Stimulated activated CD8-positive, alpha-beta memory T cell treated with anti-CD3 and anti-CD28 coated beads, Interleukin-4, amount 100 ng/mL, for 48 hours (primary cell): ENCODE results near the gene PRIM1.
"Not testable (repeated sequence)": the region's sequence is repeated elsewhere in the genome, so short reads cannot be mapped to it uniquely, and the experiment has no call there.

ENCODE experiments used
- DNase-seq: peaks from one replicate; pipeline ENCODE4 v3.0.0-alpha.2; 2020

The PRIM1 gene

DNA sequence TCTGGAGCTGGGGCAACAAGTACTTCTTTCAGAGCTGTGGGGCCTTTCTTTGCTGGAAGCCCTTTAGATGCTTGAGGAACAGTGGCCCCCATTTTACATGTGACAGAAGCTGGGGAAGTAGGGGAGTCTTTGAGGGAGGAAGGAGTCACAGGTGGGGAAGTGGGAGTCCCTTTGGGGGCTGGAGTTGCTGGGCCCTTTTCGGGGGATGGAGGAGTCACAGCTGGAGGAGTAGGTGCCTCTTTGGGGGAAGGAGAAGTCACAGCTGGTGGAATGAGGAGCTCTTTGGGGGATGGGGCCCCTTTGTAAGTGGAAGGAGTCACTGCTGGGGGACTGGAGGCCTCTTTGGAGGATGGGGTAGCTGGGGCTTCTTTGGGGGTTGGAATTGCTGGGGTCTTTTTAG is 35.7 kb downstream of the PRIM1 start:
- no peak for DNase-seq

GRCh38 chr12:56715798-56716197 is 36.3 kb downstream of the PRIM1 start:
- DNase-seq, result no peak

- DNase-seq, result no peak
Measured at GRCh38 chr12:56714431-56714929, 37.6 kb downstream of the PRIM1 start.

DNA sequence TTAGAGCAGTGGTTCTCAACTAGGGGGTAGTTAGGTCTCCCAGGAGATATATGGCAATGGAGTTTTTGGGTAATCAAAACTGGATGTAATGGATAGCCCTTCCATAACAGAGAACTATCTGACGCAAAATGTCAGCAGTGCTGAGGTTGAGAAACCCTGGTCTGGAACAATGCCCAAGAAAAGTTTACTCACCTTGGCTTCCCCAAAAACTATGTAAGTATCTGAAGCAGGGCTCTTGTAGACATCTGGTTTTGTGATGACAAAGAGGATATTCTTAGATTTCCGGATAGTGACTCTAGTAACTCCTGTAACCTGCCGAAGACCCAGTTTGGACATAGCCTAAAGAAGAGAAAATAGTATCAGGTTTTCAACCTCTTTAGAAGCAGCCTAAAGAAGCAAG is 38.8 kb downstream of the PRIM1 start:
- no peak for DNase-seq

GRCh38 chr12:56709759-56710376 is 42.3 kb downstream of the PRIM1 start:
- no peak for DNase-seq

- DNase-seq, result not testable (repeated sequence)
Measured at GRCh38 chr12:56704522-56704921, 47.6 kb downstream of the PRIM1 start.

DNA sequence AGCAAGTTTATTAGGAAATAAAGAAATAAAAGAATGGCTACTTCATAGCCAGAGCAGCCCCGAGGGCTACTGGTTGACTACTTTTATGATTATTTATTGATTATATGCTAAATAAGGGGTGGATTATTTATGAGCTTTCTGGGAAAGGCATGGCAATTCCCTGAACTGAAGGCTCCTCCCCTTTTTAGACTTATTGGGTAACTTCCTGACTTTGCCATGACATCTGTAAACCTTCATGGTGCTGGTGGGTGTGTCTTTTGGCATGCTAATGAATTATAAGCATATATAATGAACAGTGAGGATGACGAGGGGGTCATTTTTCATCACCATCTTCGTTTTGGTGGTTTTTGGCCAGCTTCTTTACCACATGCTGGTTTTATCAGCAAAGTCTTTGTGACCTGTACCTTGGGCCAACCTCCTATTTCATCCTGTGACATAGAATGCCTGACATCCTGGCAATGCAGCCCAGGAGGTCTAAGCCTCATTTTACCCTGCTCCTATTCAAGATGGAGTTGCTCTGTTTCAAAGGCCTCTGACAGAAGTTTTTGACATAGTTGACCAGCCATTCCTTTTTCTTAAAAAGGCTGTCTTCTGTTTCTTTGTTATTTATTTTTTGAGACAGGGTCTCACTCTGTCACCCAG is 53.0 kb downstream of the PRIM1 start:
- DNase-seq, result no peak

- no peak for DNase-seq
Measured at GRCh38 chr12:56695327-56696101, 56.6 kb downstream of the PRIM1 start.

DNA sequence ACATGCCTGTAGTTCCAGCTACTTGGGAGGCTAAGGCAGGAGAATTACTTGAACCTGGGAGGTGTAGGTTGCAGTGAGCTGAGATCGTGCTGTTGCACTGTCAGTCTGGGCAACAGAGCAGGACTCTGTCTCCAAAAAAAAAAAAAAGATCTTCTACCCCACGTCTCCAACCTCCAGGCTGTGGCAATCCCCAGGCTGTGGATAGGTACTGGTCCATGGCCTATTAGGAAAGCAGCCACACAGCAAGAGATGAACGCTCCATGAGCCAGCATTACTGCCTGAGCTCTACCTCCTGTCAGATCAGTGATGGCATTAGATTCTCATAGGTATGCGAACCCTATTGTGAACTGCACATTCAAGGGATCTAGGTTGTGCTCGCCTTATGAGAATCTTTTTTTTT is 58.0 kb downstream of the PRIM1 start:
- no peak for DNase-seq

GRCh38 chr12:56688846-56689109 is 63.3 kb downstream of the PRIM1 start:
- no peak for DNase-seq

DNA sequence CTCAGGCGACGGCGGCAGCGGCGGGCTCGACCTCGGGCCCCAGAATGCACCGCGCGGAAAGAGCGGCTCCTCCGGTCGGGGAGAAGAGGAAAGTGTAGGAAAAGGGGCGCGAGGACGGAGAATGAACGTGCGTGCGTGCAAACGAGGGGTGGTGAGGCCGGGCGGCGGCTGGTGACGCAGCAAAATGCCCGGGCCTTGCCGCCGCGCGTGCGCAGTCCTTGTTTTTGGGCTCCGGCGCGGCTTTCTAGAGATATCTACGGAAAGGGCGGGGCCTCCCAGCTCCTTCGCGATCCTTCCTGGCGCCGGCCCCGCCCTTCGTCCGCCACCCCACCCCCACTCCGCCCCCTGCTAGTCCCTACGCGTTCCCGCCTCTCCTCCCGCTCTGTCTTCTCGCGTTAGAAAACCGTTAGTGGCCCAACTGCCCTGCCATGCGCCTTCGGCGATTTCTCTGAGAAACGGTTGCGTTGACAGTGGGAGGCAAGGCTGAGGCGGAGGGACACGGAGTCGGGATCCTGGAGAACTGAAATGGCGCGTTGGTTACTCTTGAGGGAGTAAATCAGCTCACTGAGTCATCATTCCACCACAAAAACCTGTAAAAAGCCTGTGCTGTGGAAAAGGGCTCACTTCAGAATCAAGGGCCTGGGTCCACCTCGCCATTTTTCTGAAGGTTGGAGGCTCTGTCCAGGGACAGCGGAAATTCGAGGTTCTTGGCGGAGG is 63.8 kb downstream of the PRIM1 start, which contains the start of gene PTGES3:
Gene PTGES3 (minus strand): TSS at position 156 of the 717 bp plus-strand sequence. CDS start 285 bp downstream, outside the sequence.
- DNase-seq, result peak; percentile 98

- peak; percentile 68 for DNase-seq
Measured at GRCh38 chr12:56687223-56688128, 64.6 kb downstream of the PRIM1 start.

- peak; percentile 27 for DNase-seq
Measured at GRCh38 chr12:56684745-56685359, 67.3 kb downstream of the PRIM1 start.

GRCh38 chr12:56682323-56682722 is 69.8 kb downstream of the PRIM1 start:
- peak; percentile 18 for DNase-seq
